T-helper 2 cell treated with Interferon-gamma antibody and Interleukin-4, amounts not matched to agents 100 ng/mL and 5 ng/mL, for 36 hours (primary cell): ENCODE results near the gene ESR1. TPM values are rescaled to one million over a fixed set of nuclear protein-coding genes. Genes with fewer than 3 reads are reported as not detected.

ENCODE experiments used
- intact Hi-C: fragments of 100-400 bp; cut with micrococcal nuclease; formaldehyde crosslinking; loops from one replicate; pipeline ENCODE4 v1.15.1; 2023
- total RNA-seq: library from RNA; stranded (reverse); gene quantifications from 2 replicates; pipeline ENCODE4 v1.2.3, GENCODE V29; 2022

ESR1 gene
- total RNA-seq, 1 donor from 2014 or later = 0.23 TPM

- intact Hi-C loops = no loop called here
These were observed 283.7 kb downstream of the ESR1 start for GRCh38 chr6:152091201-152091600.

GRCh38 chr6:152091851-152092341, 284.4 kb downstream of the ESR1 start:
- intact Hi-C loops = no loop called here

- intact Hi-C loops = no loop called here
These were observed 286.2 kb downstream of the ESR1 start for GRCh38 chr6:152093711-152094110.

- intact Hi-C loops = no loop called here
These were observed 286.8 kb downstream of the ESR1 start for GRCh38 chr6:152094276-152094675.

GRCh38 chr6:152094992-152095592, 287.6 kb downstream of the ESR1 start:
- intact Hi-C loops = no loop called here

- intact Hi-C loops = no loop called here
These were observed 289.5 kb downstream of the ESR1 start for GRCh38 chr6:152096863-152097496.

- intact Hi-C loops = no loop called here
These were observed 291.2 kb downstream of the ESR1 start for GRCh38 chr6:152098683-152099082.

GRCh38 chr6:152099446-152100182, 292.1 kb downstream of the ESR1 start:
- intact Hi-C loops = no loop called here

GRCh38 chr6:152100183-152100618, 292.7 kb downstream of the ESR1 start:
- intact Hi-C loops = no loop called here

- intact Hi-C loops = no loop called here
These were observed 300.5 kb downstream of the ESR1 start for GRCh38 chr6:152107973-152108372.

- intact Hi-C loops = no loop called here
These were observed 303.7 kb downstream of the ESR1 start for GRCh38 chr6:152110886-152111820.

- intact Hi-C loops = no loop called here
These were observed 305.2 kb downstream of the ESR1 start for GRCh38 chr6:152112491-152113261.

GRCh38 chr6:152117156-152118133, 310.0 kb downstream of the ESR1 start:
- intact Hi-C loops = no loop called here

- intact Hi-C loops = no loop called here
These were observed 310.7 kb downstream of the ESR1 start for GRCh38 chr6:152118224-152118623.

- intact Hi-C loops = no loop called here
These were observed 311.2 kb downstream of the ESR1 start for GRCh38 chr6:152118678-152119077.

- intact Hi-C loops = loop anchor here (5.0 to 10.0 kb wide), 2 partner anchors 443 to 675 kb away; no protein-coding TSS in a partner anchor
These were observed 312.3 kb downstream of the ESR1 start for GRCh38 chr6:152119831-152120230.

- intact Hi-C loops = loop anchor here (5.0 to 10.0 kb wide), 2 partner anchors 445 to 677 kb away; no protein-coding TSS in a partner anchor
These were observed 314.4 kb downstream of the ESR1 start for GRCh38 chr6:152121910-152122309.

- intact Hi-C loops = loop anchor here (5.0 to 10.0 kb wide), 2 partner anchors 445 to 678 kb away; no protein-coding TSS in a partner anchor
These were observed 315.0 kb downstream of the ESR1 start for GRCh38 chr6:152122434-152122833.

- intact Hi-C loops = loop anchor here (5.0 to 10.0 kb wide), 2 partner anchors 446 to 678 kb away; no protein-coding TSS in a partner anchor
These were observed 315.6 kb downstream of the ESR1 start for GRCh38 chr6:152123076-152123475.
